ENCODE results near the gene NUP205.

The NUP205 gene

GRCh38 chr7:135584362-135585353 is 26.9 kb downstream of the NUP205 start:
- Histone ChIP-seq H4K20me1 (ENCODE audit: insufficient read depth, low read length) (no peaks in the 10 kb centered on the region), H3K4me3 (ENCODE audit: low read depth in 1 of 2, low read length in 2 of 2) (no peak overlapping the region), H3K9me3 (ENCODE audit: insufficient read depth, low read length, severe bottlenecking) (no peaks in the 10 kb centered on the region), H3K36me3 (ENCODE audit: insufficient read depth, low read length) (peaks cover 93% of the 10 kb centered on the region), H3K27ac (ENCODE audit: low read length) (no peak overlapping the region), H3K4me2 (ENCODE audit: insufficient read depth, low read length) (no peak overlapping the region), H2AFZ (ENCODE audit: low read depth, low read length) (no peak overlapping the region), H3K27me3 (ENCODE audit: insufficient read depth, low read length, poor library complexity) (no peaks in the 10 kb centered on the region), H3K9ac (ENCODE audit: low read depth, low read length) (no peak overlapping the region), H3K4me1 (ENCODE audit: insufficient read depth, low read length) (no peaks in the 10 kb centered on the region), H3K79me2 (ENCODE audit: insufficient read depth, low read length) (no peaks in the 10 kb centered on the region)
- no peak for TF ChIP-seq CTCF (IDR thresholded peaks at IDR 0.05; ENCODE audit: borderline replicate concordance, extremely low read depth, low read length, poor library complexity, severe bottlenecking)
- no peak for TF ChIP-seq EZH2 (IDR thresholded peaks at IDR 0.05; ENCODE audit: borderline replicate concordance, low read depth, low read length, severe bottlenecking)
- ATAC-seq (ENCODE audit: insufficient read depth, low read depth) (no peak), DNase-seq (no peak)

DNA sequence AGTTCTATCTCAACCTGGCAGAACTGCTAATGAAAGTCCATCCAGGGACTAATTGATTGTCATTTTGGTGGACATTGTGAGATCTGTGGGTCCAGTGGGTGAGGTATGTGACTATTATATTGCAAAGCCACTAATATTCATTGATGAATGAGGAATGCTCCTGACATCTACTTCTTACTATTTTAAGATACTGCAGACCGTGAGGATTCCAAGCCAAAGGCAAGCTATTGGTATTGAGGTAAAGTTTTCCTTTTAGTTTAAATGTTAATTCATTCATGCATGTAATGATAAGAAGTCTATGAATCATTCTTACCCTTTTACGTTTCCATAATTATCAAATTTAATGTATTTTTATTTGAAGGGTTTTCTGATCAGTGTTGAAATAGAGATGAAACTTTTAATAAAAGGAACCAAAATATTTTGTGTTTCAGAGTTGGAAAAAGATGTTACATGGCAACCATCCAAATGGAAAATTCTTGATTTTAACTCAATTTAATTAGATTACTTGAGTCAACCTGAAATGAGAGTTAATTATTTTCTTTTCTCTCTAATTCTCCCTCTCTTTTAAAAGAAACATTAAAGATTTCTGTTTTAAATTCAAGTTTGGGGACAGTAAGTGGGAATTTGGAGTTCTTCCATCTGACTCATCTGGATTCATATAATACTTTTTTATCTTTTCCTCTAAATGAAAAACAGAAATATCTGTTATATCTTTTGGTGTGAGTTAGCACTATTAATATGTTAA is 39.6 kb downstream of the NUP205 start:
- Histone ChIP-seq H4K20me1 (ENCODE audit: insufficient read depth, low read length) (no peaks in the 10 kb centered on the region), H3K4me2 (ENCODE audit: insufficient read depth, low read length) (no peak overlapping the region), H3K27me3 (ENCODE audit: insufficient read depth, low read length, poor library complexity) (no peaks in the 10 kb centered on the region), H2AFZ (ENCODE audit: low read depth, low read length) (no peak overlapping the region), H3K4me3 (ENCODE audit: low read depth in 1 of 2, low read length in 2 of 2) (no peak overlapping the region), H3K9me3 (ENCODE audit: insufficient read depth, low read length, severe bottlenecking) (no peaks in the 10 kb centered on the region), H3K4me1 (ENCODE audit: insufficient read depth, low read length) (no peaks in the 10 kb centered on the region), H3K9ac (ENCODE audit: low read depth, low read length) (no peak overlapping the region), H3K36me3 (ENCODE audit: insufficient read depth, low read length) (peaks cover 87% of the 10 kb centered on the region), H3K79me2 (ENCODE audit: insufficient read depth, low read length) (no peaks in the 10 kb centered on the region), H3K27ac (ENCODE audit: low read length) (no peak overlapping the region)
- ATAC-seq (ENCODE audit: insufficient read depth, low read depth), result no peak
- TF ChIP-seq EZH2 (IDR thresholded peaks at IDR 0.05; ENCODE audit: borderline replicate concordance, low read depth, low read length, severe bottlenecking), result no peak
- no peak for TF ChIP-seq CTCF (IDR thresholded peaks at IDR 0.05; ENCODE audit: borderline replicate concordance, extremely low read depth, low read length, poor library complexity, severe bottlenecking)
- DNase-seq, result no peak

GRCh38 chr7:135597926-135598305 is 40.2 kb downstream of the NUP205 start:
- no peak for TF ChIP-seq EZH2 (IDR thresholded peaks at IDR 0.05; ENCODE audit: borderline replicate concordance, low read depth, low read length, severe bottlenecking)
- no peak for TF ChIP-seq CTCF (IDR thresholded peaks at IDR 0.05; ENCODE audit: borderline replicate concordance, extremely low read depth, low read length, poor library complexity, severe bottlenecking)
- Histone ChIP-seq H3K4me1 (ENCODE audit: insufficient read depth, low read length) (no peaks in the 10 kb centered on the region), H3K36me3 (ENCODE audit: insufficient read depth, low read length) (peaks cover 87% of the 10 kb centered on the region), H3K4me2 (ENCODE audit: insufficient read depth, low read length) (no peak overlapping the region), H2AFZ (ENCODE audit: low read depth, low read length) (no peak overlapping the region), H3K27me3 (ENCODE audit: insufficient read depth, low read length, poor library complexity) (no peaks in the 10 kb centered on the region), H3K79me2 (ENCODE audit: insufficient read depth, low read length) (no peaks in the 10 kb centered on the region), H3K4me3 (ENCODE audit: low read depth in 1 of 2, low read length in 2 of 2) (no peak overlapping the region), H4K20me1 (ENCODE audit: insufficient read depth, low read length) (no peaks in the 10 kb centered on the region), H3K27ac (ENCODE audit: low read length) (no peak overlapping the region), H3K9ac (ENCODE audit: low read depth, low read length) (no peak overlapping the region), H3K9me3 (ENCODE audit: insufficient read depth, low read length, severe bottlenecking) (no peaks in the 10 kb centered on the region)
- no peak for ATAC-seq (ENCODE audit: insufficient read depth, low read depth)
- no peak for DNase-seq

Measured in DND-41 (cell line).